HepG2 (cell line): ENCODE results near the gene BIRC6. TPM values are rescaled to one million over a fixed set of nuclear protein-coding genes. Genes with fewer than 3 reads are reported as not detected.

ENCODE experiments used
- HNRNPUL1 ChIP-seq: fragments of 200-400 bp; formaldehyde crosslinking; IDR thresholded peaks from 2 replicates; pipeline ENCODE4 v1.6.1; 2017; ENCODE audit warnings: low read depth, mild to moderate bottlenecking, low read length, moderate library complexity
- NFYB ChIP-seq: sonication (generic); formaldehyde crosslinking; IDR thresholded peaks from 2 replicates; pipeline ENCODE4 v1.4.0; 2020; ENCODE audit warnings: missing genetic modification reagents
- NR2F1 ChIP-seq, 2 experiments: fragments of 450-650 bp in 1 of 2; formaldehyde crosslinking in 1 of 2; IDR thresholded peaks; 2 replicates each; pipeline versions ENCODE4 v1.5.0 to v1.6.1; 2016 to 2020; ENCODE audit warnings: mild to moderate bottlenecking in 1 of 2, missing compliant biosample characterization in 1 of 2, missing genetic modification reagents in 1 of 2, moderate library complexity in 1 of 2
- POLR2G ChIP-seq: fragments of 200-400 bp; formaldehyde crosslinking; IDR thresholded peaks from 2 replicates; pipeline ENCODE4 v1.6.1; 2018; ENCODE audit warnings: mild to moderate bottlenecking, low read depth, low read length, moderate library complexity
- SAFB2 ChIP-seq: sonication (generic); formaldehyde crosslinking; IDR thresholded peaks from 2 replicates; pipeline ENCODE4 v1.5.1; 2020; ENCODE audit warnings: missing genetic modification reagents, low read depth, mild to moderate bottlenecking, borderline replicate concordance
- SCMH1 ChIP-seq: sonication (generic); formaldehyde crosslinking; IDR thresholded peaks from 2 replicates; pipeline ENCODE4 v1.9.0; 2021; ENCODE audit warnings: missing genetic modification reagents, mild to moderate bottlenecking, borderline replicate concordance
- SP4 ChIP-seq: sonication (generic); formaldehyde crosslinking; IDR thresholded peaks from 2 replicates; pipeline ENCODE4 v1.8.1; 2023; ENCODE audit warnings: mild to moderate bottlenecking, missing genetic modification reagents
- TMF1 ChIP-seq: sonication (generic); formaldehyde crosslinking; IDR thresholded peaks from 2 replicates; pipeline ENCODE4 v1.8.1; 2022; ENCODE audit warnings: low read depth, missing genetic modification reagents
- TRIM24 ChIP-seq: sonication (generic); formaldehyde crosslinking; IDR thresholded peaks from 2 replicates; pipeline ENCODE4 v1.8.0; 2022; ENCODE audit warnings: mild to moderate bottlenecking, missing genetic modification reagents
- ZFP90 ChIP-seq: sonication (generic); formaldehyde crosslinking; IDR thresholded peaks from 2 replicates; pipeline ENCODE4 v1.8.0; 2022; ENCODE audit warnings: missing genetic modification reagents, mild to moderate bottlenecking, inconsistent platforms, borderline replicate concordance
- ZNF615 ChIP-seq: sonication (generic); formaldehyde crosslinking; IDR thresholded peaks from 2 replicates; pipeline ENCODE4 v1.5.0; 2020; ENCODE audit warnings: mild to moderate bottlenecking, missing genetic modification reagents, borderline replicate concordance
- ZNF850 ChIP-seq: sonication (generic); formaldehyde crosslinking; conservative IDR thresholded peaks from 2 replicates; pipeline ENCODE4 v1.9.0; 2021; ENCODE audit warnings: mild to moderate bottlenecking, missing genetic modification reagents
- polyA plus RNA-seq, 8 experiments: library from polyadenylated mRNA; depleted of rRNA in 3 of 8; stranded (reverse) in 7 of 8; unstranded in 1 of 8; fragments of >200 nt; fragmentation: Illumina TruSeq in 4 of 8; extraction: Trizol in 4 of 8; gene quantifications; 2 replicates each; pipeline versions ENCODE4 v1.2.1 to v1.2.3, GENCODE V29; 2011 to 2016; ENCODE audit warnings: low read depth in 4 of 8, missing spikeins in 1 of 8, mixed read lengths in 1 of 8; ENCODE audit not compliant: insufficient read depth in 1 of 8
- total RNA-seq, 5 experiments: library from RNA; depleted of rRNA; stranded (reverse); fragments of >200 nt; fragmentation: Illumina TruSeq; extraction: Trizol; gene quantifications; 2 replicates each; pipeline ENCODE4 v1.2.3, GENCODE V29; 2016; ENCODE audit warnings: low read depth in 1 of 5
- TF ChIP-seq, protein P1 (sequence below): IDR thresholded peaks from 2 replicates; pipeline ENCODE4 v1.6.1; 2016; ENCODE audit warnings: missing biosample characterization, missing genetic modification reagents, low read depth
- TF ChIP-seq, protein P2 (sequence below): sonication (generic); formaldehyde crosslinking; IDR thresholded peaks from 2 replicates; pipeline ENCODE4 v1.4.0; 2020; ENCODE audit warnings: low read depth, mild to moderate bottlenecking, missing genetic modification reagents
- TF ChIP-seq, protein P3 (sequence below): sonication (generic); formaldehyde crosslinking; IDR thresholded peaks from 2 replicates; pipeline ENCODE4 v1.8.0; 2022; ENCODE audit warnings: missing genetic modification reagents, mild to moderate bottlenecking, moderate library complexity, borderline replicate concordance
- TF ChIP-seq, protein P4 (sequence below): sonication (generic); formaldehyde crosslinking; IDR thresholded peaks from 2 replicates; pipeline ENCODE4 v1.5.0; 2020; ENCODE audit warnings: missing genetic modification reagents, mild to moderate bottlenecking, borderline replicate concordance
- TF ChIP-seq, protein P5 (sequence below): sonication (generic); formaldehyde crosslinking; IDR thresholded peaks from 2 replicates; pipeline ENCODE4 v1.5.0; 2020; ENCODE audit warnings: mild to moderate bottlenecking, missing genetic modification reagents
- TF ChIP-seq, protein P6 (sequence below): fragments of 450-650 bp; IDR thresholded peaks from 2 replicates; pipeline ENCODE4 v1.6.1; 2016

BIRC6 gene
- total and polyA plus RNA-seq, 2 of the 13 experiments (the other 11 are each of a cell fraction or from before 2014, with no cell fraction given), result 65.6 to 120 TPM

DNA sequence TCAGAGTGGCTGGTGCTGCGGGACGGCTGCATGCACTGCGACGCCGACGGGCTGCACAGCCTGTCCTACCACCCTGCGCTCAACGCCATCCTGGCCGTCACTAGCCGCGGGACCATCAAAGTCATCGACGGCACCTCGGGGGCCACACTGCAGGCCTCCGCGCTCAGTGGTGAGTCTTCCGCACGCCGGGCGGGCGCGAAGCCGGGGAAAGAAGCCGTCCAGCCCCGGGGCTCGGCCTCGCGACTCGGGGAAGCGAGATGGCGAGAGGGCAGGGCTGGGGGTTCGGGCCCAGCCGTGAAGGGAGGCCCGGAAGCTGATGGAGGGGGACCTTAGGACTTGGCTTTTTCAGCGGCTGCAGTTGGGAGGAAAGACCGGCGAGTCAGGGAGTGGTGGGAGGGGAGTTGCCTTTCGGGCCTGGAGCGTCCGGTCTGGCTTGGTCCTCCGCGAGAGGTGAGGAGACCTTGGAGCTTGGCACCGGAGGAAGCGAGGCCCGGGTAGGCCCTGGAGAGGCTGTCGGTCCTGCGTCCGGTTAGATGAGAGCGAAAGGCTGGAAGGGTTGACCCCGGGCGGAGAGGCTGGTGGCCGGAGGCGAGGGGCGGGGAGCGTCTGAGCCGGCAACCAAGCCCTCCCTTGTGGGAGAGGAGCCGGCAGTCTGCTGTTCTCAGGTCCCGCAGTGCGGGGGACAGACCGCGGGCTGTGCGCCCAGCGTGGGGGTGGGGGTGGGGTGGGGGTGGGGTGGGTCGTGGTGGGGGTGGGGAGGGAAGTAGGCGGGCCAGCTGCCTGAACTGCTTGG, 691 bp downstream of the BIRC6 start (continued):
- TF ChIP-seq, protein P1, sequence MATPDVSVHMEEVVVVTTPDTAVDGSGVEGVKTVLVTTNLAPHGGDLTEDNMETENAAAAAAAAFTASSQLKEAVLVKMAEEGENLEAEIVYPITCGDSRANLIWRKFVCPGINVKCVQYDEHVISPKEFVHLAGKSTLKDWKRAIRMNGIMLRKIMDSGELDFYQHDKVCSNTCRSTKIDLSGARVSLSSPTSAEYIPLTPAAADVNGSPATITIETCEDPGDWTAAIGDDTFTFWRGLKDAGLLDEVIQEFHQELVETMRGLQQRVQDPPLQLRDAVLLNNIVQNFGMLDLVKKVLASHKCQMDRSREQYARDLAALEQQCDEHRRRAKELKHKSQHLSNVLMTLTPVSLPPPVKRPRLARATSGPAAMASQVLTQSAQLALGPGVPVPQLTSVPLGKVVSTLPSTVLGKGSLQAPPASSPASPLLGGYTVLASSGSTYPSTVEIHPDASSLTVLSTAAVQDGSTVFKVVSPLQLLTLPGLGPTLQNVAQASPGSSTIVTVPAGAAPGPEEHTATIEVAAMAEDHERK (CRISPR knock-in tag), result no peak
- TF ChIP-seq SAFB2 (CRISPR knock-in tag) (0 out of 2 replicates have a peak, but pooled peaks have one; percentile 11), TMF1 (CRISPR knock-in tag) (no peak; the same call in 1 of the 2 replicates), ZNF615 (CRISPR knock-in tag) (no peak), POLR2G (no peak), NFYB (no peak), ZNF850 (CRISPR knock-in tag) (0 out of 2 replicates have a peak, but pooled peaks have one; percentile 9), SP4 (CRISPR knock-in tag) (no peak), TRIM24 (CRISPR knock-in tag) (no peak), SCMH1 (no peak), HNRNPUL1 (no peak), NR2F1 (CRISPR knock-in tag; IDR thresholded peaks at IDR 0.05) (no peak), ZFP90 (0 out of 2 replicates have a peak, but pooled peaks have one; percentile 5)
- TF ChIP-seq, protein P2, sequence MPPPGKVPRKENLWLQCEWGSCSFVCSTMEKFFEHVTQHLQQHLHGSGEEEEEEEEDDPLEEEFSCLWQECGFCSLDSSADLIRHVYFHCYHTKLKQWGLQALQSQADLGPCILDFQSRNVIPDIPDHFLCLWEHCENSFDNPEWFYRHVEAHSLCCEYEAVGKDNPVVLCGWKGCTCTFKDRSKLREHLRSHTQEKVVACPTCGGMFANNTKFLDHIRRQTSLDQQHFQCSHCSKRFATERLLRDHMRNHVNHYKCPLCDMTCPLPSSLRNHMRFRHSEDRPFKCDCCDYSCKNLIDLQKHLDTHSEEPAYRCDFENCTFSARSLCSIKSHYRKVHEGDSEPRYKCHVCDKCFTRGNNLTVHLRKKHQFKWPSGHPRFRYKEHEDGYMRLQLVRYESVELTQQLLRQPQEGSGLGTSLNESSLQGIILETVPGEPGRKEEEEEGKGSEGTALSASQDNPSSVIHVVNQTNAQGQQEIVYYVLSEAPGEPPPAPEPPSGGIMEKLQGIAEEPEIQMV, result peak; percentile 83
- TF ChIP-seq, protein P3, sequence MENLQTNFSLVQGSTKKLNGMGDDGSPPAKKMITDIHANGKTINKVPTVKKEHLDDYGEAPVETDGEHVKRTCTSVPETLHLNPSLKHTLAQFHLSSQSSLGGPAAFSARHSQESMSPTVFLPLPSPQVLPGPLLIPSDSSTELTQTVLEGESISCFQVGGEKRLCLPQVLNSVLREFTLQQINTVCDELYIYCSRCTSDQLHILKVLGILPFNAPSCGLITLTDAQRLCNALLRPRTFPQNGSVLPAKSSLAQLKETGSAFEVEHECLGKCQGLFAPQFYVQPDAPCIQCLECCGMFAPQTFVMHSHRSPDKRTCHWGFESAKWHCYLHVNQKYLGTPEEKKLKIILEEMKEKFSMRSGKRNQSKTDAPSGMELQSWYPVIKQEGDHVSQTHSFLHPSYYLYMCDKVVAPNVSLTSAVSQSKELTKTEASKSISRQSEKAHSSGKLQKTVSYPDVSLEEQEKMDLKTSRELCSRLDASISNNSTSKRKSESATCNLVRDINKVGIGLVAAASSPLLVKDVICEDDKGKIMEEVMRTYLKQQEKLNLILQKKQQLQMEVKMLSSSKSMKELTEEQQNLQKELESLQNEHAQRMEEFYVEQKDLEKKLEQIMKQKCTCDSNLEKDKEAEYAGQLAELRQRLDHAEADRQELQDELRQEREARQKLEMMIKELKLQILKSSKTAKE (CRISPR knock-in tag), result peak; percentile 5; the same call in 1 of the 2 replicates
- TF ChIP-seq, protein P4, sequence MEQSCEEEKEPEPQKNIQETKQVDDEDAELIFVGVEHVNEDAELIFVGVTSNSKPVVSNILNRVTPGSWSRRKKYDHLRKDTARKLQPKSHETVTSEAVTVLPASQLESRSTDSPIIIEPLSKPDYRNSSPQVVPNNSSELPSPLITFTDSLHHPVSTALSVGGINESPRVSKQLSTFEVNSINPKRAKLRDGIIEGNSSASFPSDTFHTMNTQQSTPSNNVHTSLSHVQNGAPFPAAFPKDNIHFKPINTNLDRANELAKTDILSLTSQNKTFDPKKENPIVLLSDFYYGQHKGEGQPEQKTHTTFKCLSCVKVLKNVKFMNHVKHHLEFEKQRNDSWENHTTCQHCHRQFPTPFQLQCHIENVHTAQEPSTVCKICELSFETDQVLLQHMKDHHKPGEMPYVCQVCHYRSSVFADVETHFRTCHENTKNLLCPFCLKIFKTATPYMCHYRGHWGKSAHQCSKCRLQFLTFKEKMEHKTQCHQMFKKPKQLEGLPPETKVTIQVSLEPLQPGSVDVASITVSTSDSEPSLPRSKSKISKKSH (CRISPR knock-in tag), result no peak; the same call in 1 of the 2 replicates
- TF ChIP-seq, protein P5, sequence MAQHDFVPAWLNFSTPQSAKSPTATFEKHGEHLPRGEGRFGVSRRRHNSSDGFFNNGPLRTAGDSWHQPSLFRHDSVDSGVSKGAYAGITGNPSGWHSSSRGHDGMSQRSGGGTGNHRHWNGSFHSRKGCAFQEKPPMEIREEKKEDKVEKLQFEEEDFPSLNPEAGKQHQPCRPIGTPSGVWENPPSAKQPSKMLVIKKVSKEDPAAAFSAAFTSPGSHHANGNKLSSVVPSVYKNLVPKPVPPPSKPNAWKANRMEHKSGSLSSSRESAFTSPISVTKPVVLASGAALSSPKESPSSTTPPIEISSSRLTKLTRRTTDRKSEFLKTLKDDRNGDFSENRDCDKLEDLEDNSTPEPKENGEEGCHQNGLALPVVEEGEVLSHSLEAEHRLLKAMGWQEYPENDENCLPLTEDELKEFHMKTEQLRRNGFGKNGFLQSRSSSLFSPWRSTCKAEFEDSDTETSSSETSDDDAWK, result no peak
- TF ChIP-seq, protein P6, sequence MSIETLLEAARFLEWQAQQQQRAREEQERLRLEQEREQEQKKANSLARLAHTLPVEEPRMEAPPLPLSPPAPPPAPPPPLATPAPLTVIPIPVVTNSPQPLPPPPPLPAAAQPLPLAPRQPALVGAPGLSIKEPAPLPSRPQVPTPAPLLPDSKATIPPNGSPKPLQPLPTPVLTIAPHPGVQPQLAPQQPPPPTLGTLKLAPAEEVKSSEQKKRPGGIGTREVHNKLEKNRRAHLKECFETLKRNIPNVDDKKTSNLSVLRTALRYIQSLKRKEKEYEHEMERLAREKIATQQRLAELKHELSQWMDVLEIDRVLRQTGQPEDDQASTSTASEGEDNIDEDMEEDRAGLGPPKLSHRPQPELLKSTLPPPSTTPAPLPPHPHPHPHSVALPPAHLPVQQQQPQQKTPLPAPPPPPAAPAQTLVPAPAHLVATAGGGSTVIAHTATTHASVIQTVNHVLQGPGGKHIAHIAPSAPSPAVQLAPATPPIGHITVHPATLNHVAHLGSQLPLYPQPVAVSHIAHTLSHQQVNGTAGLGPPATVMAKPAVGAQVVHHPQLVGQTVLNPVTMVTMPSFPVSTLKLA, result no peak
